Subcutaneous adipose tissue (tissue), 4 donors: ENCODE data around the gene MDGA2. TPM values are rescaled to one million over a fixed set of nuclear protein-coding genes. Genes with fewer than 3 reads are reported as not detected.

Experiments used
- total RNA-seq, 4 donors: library from RNA; depleted of rRNA; stranded (reverse); fragments of >200 nt; gene quantifications; one replicate each; pipeline ENCODE4 v1.1.0, GENCODE V29; 2016
- TF ChIP-seq, protein P1 (sequence below): fragments of 450-650 bp; IDR thresholded peaks from one replicate; pipeline ENCODE4 v1.5.1; 2016; ENCODE audit warnings: low read depth, mild to moderate bottlenecking, control low read depth, antibody characterized with exemption, moderate library complexity

MDGA2 gene
- total RNA-seq, 4 donors from 2014 or later, result 1.1 TPM; not detected in 3

DNA sequence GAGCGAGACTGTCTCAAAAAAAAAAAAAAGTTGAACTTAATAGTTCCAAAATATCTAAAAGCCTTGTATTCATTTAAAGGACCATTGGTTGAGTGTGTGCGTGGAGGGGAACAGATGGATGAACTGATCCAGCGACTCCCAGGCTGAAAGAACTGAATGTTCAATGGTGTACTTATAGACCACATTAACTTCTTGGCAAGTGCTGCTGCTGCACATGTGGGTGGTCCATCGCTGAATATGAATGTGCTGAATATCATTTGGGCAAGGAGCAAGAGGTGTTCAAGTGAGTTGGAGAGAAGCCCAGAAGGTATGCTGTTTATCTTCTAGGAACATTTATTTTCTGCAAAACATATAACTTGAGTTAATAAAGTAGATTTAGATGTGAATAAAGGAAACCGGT lies 734.8 kb downstream of the MDGA2 start:
- TF ChIP-seq, protein P1, sequence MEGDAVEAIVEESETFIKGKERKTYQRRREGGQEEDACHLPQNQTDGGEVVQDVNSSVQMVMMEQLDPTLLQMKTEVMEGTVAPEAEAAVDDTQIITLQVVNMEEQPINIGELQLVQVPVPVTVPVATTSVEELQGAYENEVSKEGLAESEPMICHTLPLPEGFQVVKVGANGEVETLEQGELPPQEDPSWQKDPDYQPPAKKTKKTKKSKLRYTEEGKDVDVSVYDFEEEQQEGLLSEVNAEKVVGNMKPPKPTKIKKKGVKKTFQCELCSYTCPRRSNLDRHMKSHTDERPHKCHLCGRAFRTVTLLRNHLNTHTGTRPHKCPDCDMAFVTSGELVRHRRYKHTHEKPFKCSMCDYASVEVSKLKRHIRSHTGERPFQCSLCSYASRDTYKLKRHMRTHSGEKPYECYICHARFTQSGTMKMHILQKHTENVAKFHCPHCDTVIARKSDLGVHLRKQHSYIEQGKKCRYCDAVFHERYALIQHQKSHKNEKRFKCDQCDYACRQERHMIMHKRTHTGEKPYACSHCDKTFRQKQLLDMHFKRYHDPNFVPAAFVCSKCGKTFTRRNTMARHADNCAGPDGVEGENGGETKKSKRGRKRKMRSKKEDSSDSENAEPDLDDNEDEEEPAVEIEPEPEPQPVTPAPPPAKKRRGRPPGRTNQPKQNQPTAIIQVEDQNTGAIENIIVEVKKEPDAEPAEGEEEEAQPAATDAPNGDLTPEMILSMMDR, result no peak

DNA sequence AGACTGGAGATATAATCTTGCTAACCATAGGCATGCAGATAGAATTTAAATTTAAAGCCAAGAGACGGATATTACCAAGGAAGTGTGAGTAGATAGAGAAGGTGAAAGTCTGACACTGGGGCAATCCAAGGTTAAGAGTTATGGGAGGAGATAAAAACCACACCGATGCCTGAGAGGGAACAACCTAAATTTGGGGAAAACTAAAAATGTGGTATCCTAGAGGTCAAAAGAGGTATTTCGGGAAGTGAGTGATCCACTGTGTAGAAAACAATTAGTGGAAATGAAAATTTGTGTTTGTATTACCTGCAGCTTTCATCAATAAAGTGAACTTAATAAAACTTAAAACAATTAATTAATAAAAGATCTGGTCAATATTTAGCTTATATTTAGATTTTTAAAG lies 754.9 kb downstream of the MDGA2 start:
- TF ChIP-seq, protein P1, result no peak

DNA sequence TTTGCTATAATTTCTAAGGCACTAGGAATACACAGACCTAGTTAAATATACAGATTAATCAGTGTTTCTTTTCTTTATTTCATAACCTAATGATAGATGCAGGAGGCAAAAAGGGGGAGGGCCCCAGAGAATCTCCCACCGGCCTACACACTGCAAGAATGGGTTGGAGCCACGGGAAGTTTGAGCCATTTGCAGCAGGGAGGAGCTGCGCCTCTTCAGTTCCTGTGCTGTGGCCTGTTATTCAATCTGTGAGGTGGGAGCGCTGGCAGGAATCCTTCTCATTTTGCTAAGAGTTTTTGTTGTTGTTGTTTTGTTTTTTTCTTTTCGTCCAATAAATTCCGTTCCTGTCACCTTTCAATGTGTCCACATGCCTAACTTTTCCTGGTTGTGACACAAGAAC lies 772.6 kb downstream of the MDGA2 start:
- TF ChIP-seq, protein P1, result no peak

DNA sequence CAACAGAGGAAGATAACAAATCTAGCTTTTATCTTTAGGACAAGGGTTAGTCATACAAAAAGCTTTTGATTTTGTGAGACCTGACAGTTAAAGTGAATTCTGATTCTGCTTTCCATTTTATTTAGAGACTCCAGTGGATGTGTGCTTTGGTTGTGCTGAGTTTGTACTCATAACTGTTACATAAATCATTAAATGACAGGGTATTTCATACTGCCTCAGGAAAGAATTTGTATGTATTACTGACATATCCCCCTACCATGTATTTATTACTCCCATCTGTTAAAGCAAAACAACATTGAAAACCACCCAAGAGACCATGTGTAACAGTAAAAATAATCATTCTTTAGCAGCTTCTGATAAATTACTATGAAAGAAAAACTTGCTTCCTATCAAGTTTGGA lies 780.9 kb downstream of the MDGA2 start:
- TF ChIP-seq, protein P1, result no peak

DNA sequence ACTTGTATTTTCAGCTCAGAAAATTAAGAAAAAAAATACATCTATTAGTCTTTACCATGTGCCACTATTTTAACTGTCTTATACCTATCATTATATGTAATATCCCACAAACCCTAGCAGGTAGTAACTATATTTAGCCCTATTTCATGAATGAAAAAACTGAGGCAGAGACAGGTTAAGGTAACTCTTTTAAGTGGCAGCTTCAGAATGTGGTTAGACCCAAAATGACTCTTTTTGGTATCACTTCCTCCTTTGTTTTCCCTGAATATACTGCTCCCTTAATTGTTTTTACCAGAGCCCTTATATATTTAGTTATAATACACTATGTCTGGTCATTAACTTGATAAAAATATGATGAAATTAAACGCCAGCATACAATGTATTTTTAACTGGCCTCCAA lies 788.3 kb downstream of the MDGA2 start:
- TF ChIP-seq, protein P1, result no peak

DNA sequence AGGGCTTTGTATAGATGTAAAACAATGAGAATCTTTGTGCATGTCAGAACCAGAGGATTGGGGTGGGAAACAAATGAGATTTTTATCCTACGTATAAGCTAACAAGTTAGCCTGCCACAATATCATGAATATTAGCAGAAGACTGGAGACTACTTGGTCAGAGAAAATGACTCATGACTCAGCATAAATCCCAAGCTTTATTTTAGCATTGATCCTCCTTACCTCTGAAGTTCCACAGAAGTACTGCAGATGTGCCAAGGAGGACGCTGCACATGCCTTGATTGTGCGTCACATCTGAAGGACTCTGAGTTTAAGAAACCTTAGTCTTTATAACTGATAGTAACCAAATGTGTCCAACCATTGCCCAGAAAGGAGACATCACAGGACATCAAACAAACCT lies 789.8 kb downstream of the MDGA2 start:
- TF ChIP-seq, protein P1, result no peak

DNA sequence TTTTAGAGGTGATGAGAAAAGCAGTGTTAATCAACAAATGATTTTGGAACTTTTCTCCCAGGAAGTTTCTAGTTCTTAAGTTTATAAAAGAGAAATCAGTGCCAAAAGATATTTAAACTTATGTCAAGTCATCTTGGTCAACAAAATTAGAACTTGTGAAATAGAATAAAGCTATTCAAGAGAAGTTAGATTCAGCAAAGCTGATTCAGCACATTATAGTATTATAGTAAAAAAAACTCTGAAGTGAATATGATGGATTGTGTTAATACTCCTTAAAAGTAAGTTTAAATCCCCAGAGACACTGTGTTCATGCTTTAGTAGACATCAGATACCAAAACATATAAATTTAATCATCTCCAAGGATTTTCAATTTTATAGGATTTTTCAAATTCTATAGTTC lies 813.7 kb downstream of the MDGA2 start:
- TF ChIP-seq, protein P1, result no peak
